Subcutaneous adipose tissue (tissue), 4 donors: ENCODE data around the gene SMO. TPM values are rescaled to one million over a fixed set of nuclear protein-coding genes. Genes with fewer than 3 reads are reported as not detected.

Experiments
- total RNA-seq, 4 donors: library from RNA; depleted of rRNA; stranded (reverse); fragments of >200 nt; gene quantifications; one replicate each; pipeline ENCODE4 v1.1.0, GENCODE V29; 2016
- TF ChIP-seq, protein P1 (sequence below): fragments of 450-650 bp; IDR thresholded peaks from one replicate; pipeline ENCODE4 v1.5.1; 2016; ENCODE audit warnings: low read depth, mild to moderate bottlenecking, control low read depth, antibody characterized with exemption, moderate library complexity

The SMO gene
- total RNA-seq, 4 donors from 2014 or later = 1.7 to 5.9 (median 4.8) TPM

DNA sequence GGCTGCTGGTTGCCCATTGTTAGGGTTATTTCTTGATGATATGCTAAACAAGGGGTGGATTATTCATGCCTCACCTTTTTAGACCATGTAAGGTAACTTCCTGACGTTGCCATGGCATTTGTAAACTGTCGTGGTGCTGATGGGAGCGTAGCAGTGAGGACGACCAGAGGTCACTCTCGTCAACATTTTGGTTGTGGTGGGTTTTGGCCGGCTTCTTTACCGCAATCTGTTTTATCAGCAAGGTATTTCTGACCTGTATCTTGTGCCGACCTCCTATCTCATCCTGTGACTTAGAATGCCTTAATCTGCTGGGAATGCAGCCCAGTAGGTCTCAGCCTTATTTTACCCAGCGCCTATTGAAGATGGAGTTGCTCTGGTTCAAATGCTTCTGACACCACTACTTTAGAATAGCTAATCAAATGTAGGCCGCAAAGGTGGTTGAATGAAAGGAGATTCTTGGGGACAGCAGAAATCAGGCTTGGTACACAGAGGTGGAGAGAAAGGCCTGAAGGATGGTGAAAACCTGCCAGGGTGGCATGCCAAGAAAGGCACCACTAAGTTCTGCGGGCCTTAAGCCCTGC, 17.9 kb upstream of the SMO start:
- TF ChIP-seq, protein P1, sequence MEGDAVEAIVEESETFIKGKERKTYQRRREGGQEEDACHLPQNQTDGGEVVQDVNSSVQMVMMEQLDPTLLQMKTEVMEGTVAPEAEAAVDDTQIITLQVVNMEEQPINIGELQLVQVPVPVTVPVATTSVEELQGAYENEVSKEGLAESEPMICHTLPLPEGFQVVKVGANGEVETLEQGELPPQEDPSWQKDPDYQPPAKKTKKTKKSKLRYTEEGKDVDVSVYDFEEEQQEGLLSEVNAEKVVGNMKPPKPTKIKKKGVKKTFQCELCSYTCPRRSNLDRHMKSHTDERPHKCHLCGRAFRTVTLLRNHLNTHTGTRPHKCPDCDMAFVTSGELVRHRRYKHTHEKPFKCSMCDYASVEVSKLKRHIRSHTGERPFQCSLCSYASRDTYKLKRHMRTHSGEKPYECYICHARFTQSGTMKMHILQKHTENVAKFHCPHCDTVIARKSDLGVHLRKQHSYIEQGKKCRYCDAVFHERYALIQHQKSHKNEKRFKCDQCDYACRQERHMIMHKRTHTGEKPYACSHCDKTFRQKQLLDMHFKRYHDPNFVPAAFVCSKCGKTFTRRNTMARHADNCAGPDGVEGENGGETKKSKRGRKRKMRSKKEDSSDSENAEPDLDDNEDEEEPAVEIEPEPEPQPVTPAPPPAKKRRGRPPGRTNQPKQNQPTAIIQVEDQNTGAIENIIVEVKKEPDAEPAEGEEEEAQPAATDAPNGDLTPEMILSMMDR = no peak

DNA sequence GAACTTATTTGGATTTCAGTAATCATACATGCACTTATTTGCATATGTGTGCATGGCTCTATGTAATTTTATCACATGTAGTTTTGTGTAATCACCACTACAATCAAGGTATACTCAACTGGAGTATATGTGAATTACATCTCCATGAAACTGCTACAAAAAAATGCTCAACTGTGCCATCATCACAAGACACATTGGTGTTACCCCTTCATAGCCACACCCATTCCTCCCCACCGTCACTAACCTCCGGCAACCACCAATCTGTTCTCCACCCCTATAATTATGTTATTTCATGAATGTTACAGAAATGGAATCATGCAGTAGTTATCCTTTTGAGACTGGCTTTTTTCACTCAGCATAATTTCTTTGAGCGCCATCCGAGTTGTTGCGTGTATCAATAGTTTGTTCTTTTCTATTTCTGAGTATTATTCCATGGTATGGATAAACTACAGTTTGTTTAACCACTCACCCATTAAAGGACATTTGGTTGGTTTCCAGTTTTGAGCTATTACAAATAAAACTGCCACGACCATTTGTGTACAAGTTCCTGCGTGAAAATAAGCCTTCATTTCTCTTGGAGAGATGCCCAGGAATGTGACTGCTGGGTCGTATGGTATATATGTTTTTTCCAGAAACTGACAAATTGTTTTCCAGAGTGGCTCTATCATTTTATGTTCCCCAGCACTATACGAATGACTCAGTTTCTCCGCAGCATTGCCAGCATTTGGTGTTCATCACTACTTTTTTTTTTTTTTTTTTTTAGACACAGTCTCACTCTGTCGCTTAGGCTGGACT, 11.3 kb upstream of the SMO start:
- TF ChIP-seq, protein P1 = no peak

DNA sequence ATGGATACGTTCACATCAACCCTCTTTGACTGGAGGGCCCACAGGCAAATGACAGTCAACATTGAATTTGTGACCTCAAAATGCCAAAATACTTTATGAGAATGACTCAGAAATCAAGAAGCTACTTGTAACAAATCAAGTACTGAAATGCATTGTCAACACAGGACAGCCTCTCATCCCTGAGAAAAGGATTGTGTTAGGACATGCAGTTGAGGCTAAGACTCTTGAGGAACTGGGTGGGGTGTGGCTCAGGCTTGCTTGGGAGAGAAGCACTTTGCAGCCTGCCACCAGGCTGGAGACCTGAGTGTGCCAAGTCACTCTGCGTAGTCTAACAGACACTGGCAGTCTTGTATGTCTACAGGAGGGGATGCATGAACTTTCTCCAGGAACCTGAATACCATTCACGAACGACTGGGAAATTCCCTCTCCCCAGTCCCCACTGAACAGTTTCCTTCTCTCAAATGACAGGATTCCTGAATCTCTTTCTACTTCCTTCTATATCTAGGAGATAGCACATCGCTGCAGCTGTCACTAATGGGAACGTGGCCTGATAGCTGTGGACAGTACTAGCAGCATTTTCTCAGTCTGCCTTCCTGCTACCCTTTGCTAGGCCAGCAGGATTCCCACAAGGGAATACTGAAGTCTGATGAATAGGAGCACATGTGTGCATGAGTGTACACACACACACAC, 3.3 kb upstream of the SMO start:
- TF ChIP-seq, protein P1 = no peak

DNA sequence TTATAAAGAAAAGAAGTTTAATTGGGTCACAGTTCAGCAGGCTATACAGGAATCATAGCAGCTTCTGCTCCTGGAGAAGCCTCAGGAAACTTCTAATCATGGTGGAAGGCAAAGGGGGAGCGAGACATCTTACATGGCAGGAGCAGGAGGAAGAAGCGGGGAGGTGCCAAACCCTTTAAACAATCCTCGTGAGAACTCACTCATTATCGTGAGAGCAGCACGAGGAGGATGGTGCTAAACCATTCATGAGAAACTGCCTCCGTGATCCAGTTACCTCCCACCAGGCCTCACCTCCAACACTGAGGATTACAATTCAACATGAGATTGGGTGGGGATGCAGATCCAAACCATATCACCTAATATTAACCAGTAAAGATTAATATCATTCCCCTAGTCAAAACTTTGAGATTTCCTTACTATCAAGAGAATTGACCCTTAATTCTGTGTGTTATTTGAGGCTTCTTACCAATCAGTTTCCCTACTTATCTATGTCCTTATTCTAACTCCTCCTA, 1.6 kb upstream of the SMO start:
- TF ChIP-seq, protein P1 = no peak

DNA sequence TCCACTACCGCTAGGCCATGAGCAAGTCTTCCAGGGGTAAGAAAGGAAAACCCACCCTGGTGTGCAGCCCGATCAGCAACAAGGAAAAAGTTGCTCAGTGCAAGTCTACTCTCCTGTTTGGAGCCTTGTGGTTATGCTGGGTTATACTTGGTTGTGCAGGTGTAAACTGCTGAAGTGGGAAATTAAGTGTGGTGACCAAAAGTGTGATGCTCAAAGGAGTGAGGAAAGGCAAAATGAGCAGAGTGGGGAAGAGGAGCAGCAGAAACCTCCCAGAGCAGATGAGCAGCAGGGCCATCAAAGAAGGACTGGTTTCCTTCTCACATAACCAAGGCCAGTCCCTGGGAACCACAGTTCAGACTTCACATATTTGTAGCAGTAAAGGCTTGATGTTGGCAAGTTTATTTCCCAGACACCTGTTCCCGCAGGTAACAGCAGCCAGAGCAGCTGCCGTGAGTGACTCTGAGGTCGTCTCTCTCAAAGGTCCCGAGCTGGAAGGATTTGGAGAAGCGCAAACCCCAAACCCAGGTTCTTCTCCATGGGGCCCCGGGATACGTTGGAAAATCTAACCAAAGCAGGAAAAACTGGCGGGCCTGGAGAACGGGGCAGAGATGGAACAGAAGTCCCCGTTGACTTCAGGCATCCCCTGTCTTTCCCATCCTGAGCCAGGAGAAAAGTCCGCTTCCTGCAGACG, 607 bp upstream of the SMO start:
- TF ChIP-seq, protein P1 = no peak

DNA sequence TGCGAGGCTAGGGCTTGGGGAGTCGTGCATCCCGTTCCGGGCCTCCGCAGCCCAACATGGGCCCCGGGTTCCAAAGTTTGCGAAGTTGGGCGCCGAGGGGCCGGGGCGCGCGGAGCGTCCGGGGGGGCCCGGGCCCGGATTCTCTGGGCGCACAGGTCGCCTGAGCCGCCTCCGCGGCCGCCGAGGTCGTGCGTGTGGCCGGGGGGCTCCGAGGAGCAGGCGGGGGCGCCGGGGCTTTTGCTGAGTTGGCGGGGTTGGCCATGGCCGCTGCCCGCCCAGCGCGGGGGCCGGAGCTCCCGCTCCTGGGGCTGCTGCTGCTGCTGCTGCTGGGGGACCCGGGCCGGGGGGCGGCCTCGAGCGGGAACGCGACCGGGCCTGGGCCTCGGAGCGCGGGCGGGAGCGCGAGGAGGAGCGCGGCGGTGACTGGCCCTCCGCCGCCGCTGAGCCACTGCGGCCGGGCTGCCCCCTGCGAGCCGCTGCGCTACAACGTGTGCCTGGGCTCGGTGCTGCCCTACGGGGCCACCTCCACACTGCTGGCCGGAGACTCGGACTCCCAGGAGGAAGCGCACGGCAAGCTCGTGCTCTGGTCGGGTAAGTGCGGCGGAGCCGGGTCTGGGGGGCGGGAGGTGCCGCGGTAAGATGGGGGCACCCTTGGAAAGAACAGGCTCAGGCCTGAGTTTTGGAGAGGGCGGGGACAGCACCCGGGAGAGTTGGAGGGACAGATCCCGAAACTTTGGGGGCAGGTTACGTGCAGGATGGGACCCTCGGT, 643 bp downstream of the SMO start:
- TF ChIP-seq, protein P1 = no peak
